Measurements from ENCODE around the gene LARGE1. TPM values are rescaled to one million over a fixed set of nuclear protein-coding genes. Genes with fewer than 3 reads are reported as not detected.

LARGE1 gene
- total RNA-seq, 1 experiment from 2014 or later: 1.3 TPM

GRCh38 chr22:33771136-33771535, 149.1 kb downstream of the LARGE1 start:
- no peaks in the 10 kb centered on the region for H3K36me3 ChIP-seq (ENCODE audit: low read depth, low read length)
- CTCF ChIA-PET: no interaction called here
- no TSS peak for BruUV-seq (replicated peaks)
- no peaks in the 10 kb centered on the region for H3K27me3 ChIP-seq (ENCODE audit: low read length)
- POLR2A ChIA-PET (ENCODE audit: unreplicated experiment): no interaction called here
- H3K4me2 ChIP-seq (ENCODE audit: low read length): no peak overlapping the region
- intact Hi-C loops (cut with micrococcal nuclease): no loop called here
- TF ChIP-seq EZH2 (IDR thresholded peaks at IDR 0.05; ENCODE audit: low read length, unreplicated experiment) (no peak), EZH2phosphoT487 (IDR thresholded peaks at IDR 0.05; ENCODE audit: borderline replicate concordance, low read length) (no peak), CTCF (conservative IDR thresholded peaks at IDR 0.05; ENCODE audit: low read depth, low read length) (no peak)
- no peaks in the 10 kb centered on the region for H3F3A ChIP-seq (ENCODE audit: low read length, unreplicated experiment)
- H2AFZ ChIP-seq (ENCODE audit: low read length): no peak overlapping the region
- no peak overlapping the region for H3K27ac ChIP-seq (ENCODE audit: low read length)
- no peaks in the 10 kb centered on the region for H3K9me2 ChIP-seq (replicated peaks; ENCODE audit: low read length)
- H4K20me1 ChIP-seq (ENCODE audit: low read length): no peaks in the 10 kb centered on the region
- ATAC-seq (no peak), DNase-seq (no peak)
- H3K9ac ChIP-seq (ENCODE audit: low read length): no peak overlapping the region
- no peaks in the 10 kb centered on the region for H3K79me2 ChIP-seq (ENCODE audit: low read length)
- no peaks in the 10 kb centered on the region for H3K9me3 ChIP-seq (ENCODE audit: low read length)
- H3K4me1 ChIP-seq (ENCODE audit: insufficient read depth, low read length): no peaks in the 10 kb centered on the region
- H3K4me3 ChIP-seq (ENCODE audit: low read length): no peak overlapping the region

GRCh38 chr22:33770723-33771122, 149.6 kb downstream of the LARGE1 start:
- Histone ChIP-seq H3K9ac (ENCODE audit: low read length) (no peak overlapping the region), H3K4me2 (ENCODE audit: low read length) (no peak overlapping the region), H3K4me1 (ENCODE audit: insufficient read depth, low read length) (no peaks in the 10 kb centered on the region), H3K27me3 (ENCODE audit: low read length) (no peaks in the 10 kb centered on the region), H3K4me3 (ENCODE audit: low read length) (no peak overlapping the region), H3F3A (ENCODE audit: low read length, unreplicated experiment) (no peaks in the 10 kb centered on the region), H4K20me1 (ENCODE audit: low read length) (no peaks in the 10 kb centered on the region), H3K9me2 (replicated peaks; ENCODE audit: low read length) (no peaks in the 10 kb centered on the region), H3K36me3 (ENCODE audit: low read depth, low read length) (no peaks in the 10 kb centered on the region), H2AFZ (ENCODE audit: low read length) (no peak overlapping the region), H3K27ac (ENCODE audit: low read length) (no peak overlapping the region), H3K79me2 (ENCODE audit: low read length) (no peaks in the 10 kb centered on the region), H3K9me3 (ENCODE audit: low read length) (no peaks in the 10 kb centered on the region)
- intact Hi-C loops (cut with micrococcal nuclease): no loop called here
- DNase-seq (no peak), ATAC-seq (no peak)
- BruUV-seq (replicated peaks): no TSS peak
- POLR2A ChIA-PET (ENCODE audit: unreplicated experiment): no interaction called here
- CTCF ChIA-PET: no interaction called here
- no peak for TF ChIP-seq EZH2 (IDR thresholded peaks at IDR 0.05; ENCODE audit: low read length, unreplicated experiment)
- TF ChIP-seq CTCF (conservative IDR thresholded peaks at IDR 0.05; ENCODE audit: low read depth, low read length): no peak
- no peak for TF ChIP-seq EZH2phosphoT487 (IDR thresholded peaks at IDR 0.05; ENCODE audit: borderline replicate concordance, low read length)

GRCh38 chr22:33766091-33766490, 154.2 kb downstream of the LARGE1 start:
- Histone ChIP-seq H3K36me3 (ENCODE audit: low read depth, low read length) (no peaks in the 10 kb centered on the region), H3K4me1 (ENCODE audit: insufficient read depth, low read length) (no peaks in the 10 kb centered on the region), H3F3A (ENCODE audit: low read length, unreplicated experiment) (no peaks in the 10 kb centered on the region), H2AFZ (ENCODE audit: low read length) (no peak overlapping the region), H3K9me2 (replicated peaks; ENCODE audit: low read length) (no peaks in the 10 kb centered on the region), H3K9me3 (ENCODE audit: low read length) (no peaks in the 10 kb centered on the region), H3K79me2 (ENCODE audit: low read length) (no peaks in the 10 kb centered on the region), H3K27ac (ENCODE audit: low read length) (no peak overlapping the region), H3K27me3 (ENCODE audit: low read length) (no peaks in the 10 kb centered on the region), H3K4me2 (ENCODE audit: low read length) (no peak overlapping the region), H4K20me1 (ENCODE audit: low read length) (no peaks in the 10 kb centered on the region), H3K9ac (ENCODE audit: low read length) (no peak overlapping the region), H3K4me3 (ENCODE audit: low read length) (no peak overlapping the region)
- DNase-seq (no peak), ATAC-seq (no peak)
- no TSS peak for BruUV-seq (replicated peaks)
- intact Hi-C loops (cut with micrococcal nuclease): no loop called here
- POLR2A ChIA-PET (ENCODE audit: unreplicated experiment): no interaction called here
- TF ChIP-seq EZH2 (IDR thresholded peaks at IDR 0.05; ENCODE audit: low read length, unreplicated experiment): no peak
- TF ChIP-seq EZH2phosphoT487 (IDR thresholded peaks at IDR 0.05; ENCODE audit: borderline replicate concordance, low read length): no peak
- no peak for TF ChIP-seq CTCF (conservative IDR thresholded peaks at IDR 0.05; ENCODE audit: low read depth, low read length)
- CTCF ChIA-PET: no interaction called here
